Vagina (tissue), 2 donors: ENCODE results near the gene CARD11. TPM values are rescaled to one million over a fixed set of nuclear protein-coding genes. Genes with fewer than 3 reads are reported as not detected.

Source experiments
- DNase-seq, 2 donors: peaks; one replicate each; pipeline ENCODE4 v3.0.0-alpha.2; 2017; ENCODE audit errors: extremely low spot score in 2 of 2
- H3K27ac ChIP-seq: fragments of 200-600 bp; sonication (generic); one replicate; pipeline ENCODE4 v1.5.1; 2019
- H3K27me3 ChIP-seq: fragments of 200-600 bp; sonication (generic); one replicate; pipeline ENCODE4 v1.5.1; 2019
- H3K36me3 ChIP-seq, 2 donors: fragments of 200-600 bp; sonication (generic); one replicate each; pipeline ENCODE4 v1.5.1; 2017 to 2019
- H3K4me1 ChIP-seq: fragments of 200-600 bp; sonication (generic); one replicate; pipeline ENCODE4 v1.5.1; 2019
- H3K4me3 ChIP-seq, 2 donors: fragments of 200-600 bp; sonication (generic); 1 replicate in 1 of 2; 2 replicates in 1 of 2; pipeline ENCODE4 v1.5.1; 2016 to 2019
- H3K9me3 ChIP-seq: fragments of 200-600 bp; sonication (generic); one replicate; pipeline ENCODE4 v1.5.1; 2019
- POLR2A ChIP-seq, 2 donors: fragments of 450-650 bp; IDR thresholded peaks; one replicate each; pipeline ENCODE4 v1.6.1; 2017; ENCODE audit warnings: antibody characterized with exemption in 2 of 2, mild to moderate bottlenecking in 2 of 2, moderate library complexity in 2 of 2
- POLR2AphosphoS5 ChIP-seq, 2 donors: sonication (generic); formaldehyde crosslinking; IDR thresholded peaks; one replicate each; pipeline ENCODE4 v1.9.0; 2017; ENCODE audit warnings: antibody characterized with exemption in 2 of 2, mild to moderate bottlenecking in 2 of 2, low read depth in 1 of 2; ENCODE audit not compliant: insufficient read depth in 1 of 2
- intact Hi-C: fragments of 100-400 bp; cut with DNase I; formaldehyde crosslinking; loops from one replicate; pipeline ENCODE4 v1.15.1; 2023
- total RNA-seq: library from RNA; depleted of rRNA; stranded (reverse); fragments of >200 nt; gene quantifications from one replicate; pipeline ENCODE4 v1.2.3, GENCODE V29; 2016
- TF ChIP-seq, protein P1 (sequence below), 3 experiments: fragments of 450-650 bp in 2 of 3; fragments of 200-600 bp in 1 of 3; sonication (generic) in 1 of 3; IDR thresholded peaks; one replicate each; pipeline ENCODE4 v1.5.1; 2017 to 2019; ENCODE audit warnings: antibody characterized with exemption in 3 of 3, mild to moderate bottlenecking in 2 of 3, moderate library complexity in 2 of 3

CARD11 gene
- total RNA-seq, 1 donor from 2014 or later, result 2.9 TPM

DNA sequence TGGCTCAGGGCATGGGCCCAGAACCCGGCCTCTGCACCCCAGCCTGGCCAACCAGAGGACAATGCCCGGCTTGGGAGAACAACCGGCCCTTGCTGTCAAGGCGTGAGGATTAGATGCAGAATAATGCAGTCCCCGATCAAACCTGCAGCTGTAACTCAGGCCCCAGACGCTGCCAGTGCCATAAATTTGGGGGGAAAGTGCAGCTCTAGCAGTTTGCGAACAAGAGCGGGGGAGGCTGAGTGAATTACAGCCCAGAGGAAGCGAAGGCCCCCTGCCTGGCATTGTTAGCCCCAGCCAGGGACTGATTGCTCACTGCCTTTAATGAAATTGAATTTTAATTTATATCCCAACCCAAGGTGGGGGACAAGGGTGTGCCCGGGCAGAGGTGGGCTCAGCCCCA lies 161.6 kb downstream of the CARD11 start:
- Histone ChIP-seq H3K9me3 (no peaks in the 10 kb centered on the region), H3K36me3 (no peaks in the 10 kb centered on the region), H3K4me3 (no peak overlapping the region), H3K27me3 (no peaks in the 10 kb centered on the region), H3K4me1 (peaks cover 5% of the 10 kb centered on the region), H3K27ac (no peak overlapping the region)
- TF ChIP-seq, protein P1, sequence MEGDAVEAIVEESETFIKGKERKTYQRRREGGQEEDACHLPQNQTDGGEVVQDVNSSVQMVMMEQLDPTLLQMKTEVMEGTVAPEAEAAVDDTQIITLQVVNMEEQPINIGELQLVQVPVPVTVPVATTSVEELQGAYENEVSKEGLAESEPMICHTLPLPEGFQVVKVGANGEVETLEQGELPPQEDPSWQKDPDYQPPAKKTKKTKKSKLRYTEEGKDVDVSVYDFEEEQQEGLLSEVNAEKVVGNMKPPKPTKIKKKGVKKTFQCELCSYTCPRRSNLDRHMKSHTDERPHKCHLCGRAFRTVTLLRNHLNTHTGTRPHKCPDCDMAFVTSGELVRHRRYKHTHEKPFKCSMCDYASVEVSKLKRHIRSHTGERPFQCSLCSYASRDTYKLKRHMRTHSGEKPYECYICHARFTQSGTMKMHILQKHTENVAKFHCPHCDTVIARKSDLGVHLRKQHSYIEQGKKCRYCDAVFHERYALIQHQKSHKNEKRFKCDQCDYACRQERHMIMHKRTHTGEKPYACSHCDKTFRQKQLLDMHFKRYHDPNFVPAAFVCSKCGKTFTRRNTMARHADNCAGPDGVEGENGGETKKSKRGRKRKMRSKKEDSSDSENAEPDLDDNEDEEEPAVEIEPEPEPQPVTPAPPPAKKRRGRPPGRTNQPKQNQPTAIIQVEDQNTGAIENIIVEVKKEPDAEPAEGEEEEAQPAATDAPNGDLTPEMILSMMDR (IDR thresholded peaks at IDR 0.05), result no peak
- no peak for TF ChIP-seq POLR2A (IDR thresholded peaks at IDR 0.05)
- TF ChIP-seq POLR2AphosphoS5 (IDR thresholded peaks at IDR 0.05; ENCODE audit: insufficient read depth in 1 of 2, low read depth in 1 of 2), result no peak
- intact Hi-C loops, result loop anchor here (10.0 kb wide), 1 partner anchor 273 kb away; no protein-coding TSS in a partner anchor
- no peak for DNase-seq

DNA sequence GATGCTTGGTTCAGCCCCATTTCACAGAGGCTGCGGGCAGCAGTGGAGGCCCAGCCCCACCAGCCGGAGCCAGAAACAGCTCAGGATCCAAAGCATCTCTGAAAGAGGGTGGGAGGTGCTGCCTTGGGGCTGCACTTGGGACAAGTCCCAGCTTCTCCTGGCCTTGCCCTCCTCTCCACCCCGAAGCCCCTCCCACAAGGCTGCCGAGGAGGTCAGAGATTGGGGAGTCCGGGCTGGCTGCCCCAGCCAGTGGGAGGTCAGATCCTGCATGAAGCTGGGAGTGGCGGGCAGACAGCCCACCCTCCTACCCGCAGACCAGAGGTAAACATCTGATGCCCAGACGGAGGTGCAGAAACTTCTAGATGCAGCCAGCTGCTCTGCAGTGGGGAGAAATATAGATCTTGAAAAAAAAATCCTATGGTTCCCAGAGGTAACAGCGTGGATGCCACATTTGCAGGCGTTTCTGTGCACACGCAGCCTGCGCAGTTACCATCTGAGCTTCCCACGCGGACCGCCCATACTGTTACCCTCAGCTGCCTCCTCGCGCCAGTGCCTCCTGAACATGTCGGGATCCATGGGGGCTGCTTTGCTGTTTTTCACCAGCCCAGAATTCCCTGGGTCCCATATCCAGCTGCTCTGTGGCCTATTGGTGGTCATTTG lies 162.7 kb downstream of the CARD11 start:
- H3K4me3 ChIP-seq, result no peak overlapping the region
- DNase-seq, result no peak
- peaks cover 5% of the 10 kb centered on the region for H3K4me1 ChIP-seq
- no peaks in the 10 kb centered on the region for H3K27me3 ChIP-seq
- intact Hi-C loops, result loop anchor here (10.0 kb wide), 1 partner anchor 274 kb away; no protein-coding TSS in a partner anchor
- TF ChIP-seq, protein P1 (IDR thresholded peaks at IDR 0.05), result no peak
- no peak for TF ChIP-seq POLR2AphosphoS5 (IDR thresholded peaks at IDR 0.05; ENCODE audit: insufficient read depth in 1 of 2, low read depth in 1 of 2)
- TF ChIP-seq POLR2A (IDR thresholded peaks at IDR 0.05), result no peak
- H3K27ac ChIP-seq, result no peak overlapping the region
- no peaks in the 10 kb centered on the region for H3K36me3 ChIP-seq
- H3K9me3 ChIP-seq, result no peaks in the 10 kb centered on the region

DNA sequence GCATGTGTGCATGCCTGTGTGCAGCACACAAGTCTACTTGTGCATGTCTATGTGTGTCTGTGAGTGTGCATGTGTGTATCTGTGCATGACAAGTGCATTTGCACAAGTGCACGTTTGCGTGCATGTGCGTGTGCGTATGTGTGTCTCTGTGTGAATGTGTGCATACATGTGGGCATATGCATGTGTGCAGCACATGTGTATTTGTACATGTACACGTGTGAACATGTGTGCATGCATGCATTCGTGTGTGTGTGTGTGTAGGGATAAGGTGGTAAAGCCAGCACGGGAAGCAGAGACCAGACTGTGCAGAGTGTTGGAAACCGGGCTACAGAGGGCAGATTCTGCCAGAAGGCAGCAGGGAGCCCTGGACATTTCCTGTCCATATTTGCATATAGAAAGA lies 163.6 kb downstream of the CARD11 start:
- intact Hi-C loops, result loop anchor here (10.0 kb wide), 1 partner anchor 275 kb away; no protein-coding TSS in a partner anchor
- H3K27ac ChIP-seq, result no peak overlapping the region
- peaks cover 5% of the 10 kb centered on the region for H3K4me1 ChIP-seq
- no peaks in the 10 kb centered on the region for H3K36me3 ChIP-seq
- H3K4me3 ChIP-seq, result no peak overlapping the region
- TF ChIP-seq, protein P1 (IDR thresholded peaks at IDR 0.05), result no peak
- TF ChIP-seq POLR2A (IDR thresholded peaks at IDR 0.05), result no peak
- TF ChIP-seq POLR2AphosphoS5 (IDR thresholded peaks at IDR 0.05; ENCODE audit: insufficient read depth in 1 of 2, low read depth in 1 of 2), result no peak
- H3K27me3 ChIP-seq, result no peaks in the 10 kb centered on the region
- no peaks in the 10 kb centered on the region for H3K9me3 ChIP-seq
- no peak for DNase-seq

DNA sequence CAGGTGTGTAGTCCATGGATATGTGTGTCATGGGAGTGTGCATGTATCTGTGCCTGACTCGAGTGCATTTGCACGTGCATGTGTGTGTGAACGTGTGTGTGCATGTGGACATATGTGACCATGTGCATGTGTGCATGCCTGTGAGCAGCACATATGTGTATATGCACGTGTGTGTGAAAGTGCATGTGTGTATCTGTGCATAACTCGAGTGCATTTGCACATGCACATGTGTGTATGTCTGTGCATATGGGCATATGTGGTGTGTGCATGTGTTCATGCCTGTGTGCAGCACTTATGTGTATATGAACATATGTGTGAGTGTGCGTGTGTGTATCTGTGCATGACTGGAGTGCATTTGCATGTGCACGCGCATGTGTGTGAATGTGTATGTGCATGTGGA lies 164.3 kb downstream of the CARD11 start:
- H3K4me3 ChIP-seq, result no peak overlapping the region
- intact Hi-C loops, result no loop called here

More for the DNA sequence above, 164.3 kb downstream of the CARD11 start:
- H3K9me3 ChIP-seq, result no peaks in the 10 kb centered on the region
- H3K27me3 ChIP-seq, result no peaks in the 10 kb centered on the region
- H3K4me1 ChIP-seq, result peaks cover 5% of the 10 kb centered on the region
- H3K36me3 ChIP-seq, result no peaks in the 10 kb centered on the region
- TF ChIP-seq POLR2AphosphoS5 (IDR thresholded peaks at IDR 0.05; ENCODE audit: insufficient read depth in 1 of 2, low read depth in 1 of 2), result no peak
- TF ChIP-seq POLR2A (IDR thresholded peaks at IDR 0.05), result no peak
- TF ChIP-seq, protein P1 (IDR thresholded peaks at IDR 0.05), result no peak
- no peak overlapping the region for H3K27ac ChIP-seq
- no peak for DNase-seq
